LNCAP (cell line): ENCODE results near the gene TRAF3.

Experiments used
- CTCF ChIP-seq: fragments of 450-650 bp; IDR thresholded peaks from 2 replicates; pipeline ENCODE4 v1.5.1; 2017; ENCODE audit warnings: mild to moderate bottlenecking

Gene TRAF3

DNA sequence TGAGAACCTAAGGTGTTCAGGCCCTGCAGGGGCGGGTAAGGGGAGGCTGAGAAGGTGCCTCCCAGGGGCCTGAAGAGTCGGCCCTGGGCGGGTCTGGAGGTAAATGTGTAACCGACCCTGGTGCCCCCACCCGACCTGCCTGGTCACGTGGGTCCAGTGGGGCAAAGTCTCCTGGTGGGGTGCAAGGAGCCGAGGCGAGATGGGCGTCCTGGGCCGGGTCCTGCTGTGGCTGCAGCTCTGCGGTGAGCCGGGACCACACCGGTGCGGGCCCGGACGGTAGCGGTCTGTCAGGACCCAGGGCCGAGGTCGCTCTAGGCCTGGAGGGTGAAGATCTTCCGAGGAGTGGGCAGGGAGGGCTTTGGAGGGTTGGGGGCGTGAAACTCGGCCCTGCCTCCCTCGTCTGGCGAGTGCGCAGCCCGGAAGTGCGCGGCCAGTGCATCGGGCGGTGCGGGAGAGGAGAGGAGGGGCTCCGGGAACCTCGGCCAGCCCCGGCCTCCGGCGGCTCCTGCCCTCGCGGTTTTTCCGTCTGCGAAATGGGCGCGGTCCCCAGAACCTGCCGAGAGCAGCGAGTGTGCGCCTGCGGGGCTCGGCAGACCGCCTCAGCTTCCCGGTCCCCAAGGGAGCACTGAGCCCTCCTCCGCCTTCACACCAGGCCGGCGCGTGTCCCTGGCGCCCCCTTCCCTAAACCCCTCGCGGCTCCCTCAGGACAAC, 145.4 kb downstream of the TRAF3 start, which contains the start of gene AMN:
TSS of gene AMN (plus strand) at position 174 of the 711 bp plus-strand sequence. CDS start at position 200, 26 bp downstream.
- TF ChIP-seq CTCF: no peak

DNA sequence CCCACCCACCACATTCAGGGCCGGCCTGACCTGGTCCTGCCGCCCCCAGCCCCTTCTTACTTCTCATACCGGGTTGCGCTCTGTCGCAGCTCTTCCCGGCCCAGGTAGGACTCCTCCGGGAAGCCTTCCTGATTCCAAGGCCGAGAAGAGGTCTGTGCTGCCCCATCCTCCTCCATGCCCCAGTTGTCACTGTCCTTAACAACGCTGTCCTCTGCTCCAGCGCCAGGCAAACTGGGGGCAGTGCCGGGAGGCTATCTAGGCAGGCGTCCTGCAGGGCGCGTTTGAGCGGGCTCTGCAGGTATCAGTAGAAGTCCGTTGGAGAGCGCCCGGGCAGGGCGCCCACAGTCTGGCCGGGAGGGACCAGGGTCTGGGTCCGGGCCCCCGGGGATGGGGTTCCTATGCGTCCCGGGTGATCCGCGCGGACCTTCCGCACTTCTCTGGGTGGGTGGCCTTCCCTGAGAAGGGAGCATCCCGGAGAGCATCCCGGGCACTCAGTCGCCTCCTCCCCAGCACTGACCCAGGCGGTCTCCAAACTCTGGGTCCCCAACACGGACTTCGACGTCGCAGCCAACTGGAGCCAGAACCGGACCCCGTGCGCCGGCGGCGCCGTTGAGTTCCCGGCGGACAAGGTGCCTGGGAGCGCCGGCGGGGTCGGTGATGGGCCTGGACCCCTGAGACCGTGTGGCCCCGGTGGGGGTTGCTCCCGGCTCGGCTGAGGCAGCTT, 146.1 kb downstream of the TRAF3 start:
- no peak for TF ChIP-seq CTCF

DNA sequence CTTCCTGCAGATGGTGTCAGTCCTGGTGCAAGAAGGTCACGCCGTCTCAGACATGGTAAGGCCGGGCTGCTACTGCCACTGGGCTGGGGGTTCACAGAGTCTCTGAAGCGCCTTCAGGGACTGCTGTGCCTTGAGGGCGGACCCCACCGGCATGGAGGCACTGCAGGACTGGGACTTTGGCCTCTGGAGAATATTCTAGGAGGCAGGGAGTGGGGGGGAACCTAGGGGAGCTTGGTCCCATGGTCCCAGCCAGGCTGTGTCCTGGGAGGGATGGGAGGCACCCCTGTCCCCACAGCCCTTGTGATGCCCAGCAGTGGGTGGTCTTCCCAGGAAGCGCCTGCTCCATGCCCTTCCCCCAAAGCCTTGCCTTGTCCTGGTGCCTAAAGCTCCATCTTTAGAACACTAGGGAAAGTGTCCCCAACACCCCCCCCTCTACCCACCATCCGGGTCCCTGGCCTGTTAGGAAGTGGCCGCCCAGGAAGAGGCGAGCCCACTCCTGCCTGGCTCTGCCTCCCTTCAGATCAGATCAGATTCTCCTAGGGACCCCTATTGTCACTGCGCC, 146.8 kb downstream of the TRAF3 start:
- no peak for TF ChIP-seq CTCF

GRCh38 chr14:102924632-102925588, 147.7 kb downstream of the TRAF3 start:
- TF ChIP-seq CTCF: no peak

GRCh38 chr14:102925646-102926045, 148.4 kb downstream of the TRAF3 start:
- TF ChIP-seq CTCF: no peak

GRCh38 chr14:102926104-102926503, 148.9 kb downstream of the TRAF3 start:
- no peak for TF ChIP-seq CTCF

DNA sequence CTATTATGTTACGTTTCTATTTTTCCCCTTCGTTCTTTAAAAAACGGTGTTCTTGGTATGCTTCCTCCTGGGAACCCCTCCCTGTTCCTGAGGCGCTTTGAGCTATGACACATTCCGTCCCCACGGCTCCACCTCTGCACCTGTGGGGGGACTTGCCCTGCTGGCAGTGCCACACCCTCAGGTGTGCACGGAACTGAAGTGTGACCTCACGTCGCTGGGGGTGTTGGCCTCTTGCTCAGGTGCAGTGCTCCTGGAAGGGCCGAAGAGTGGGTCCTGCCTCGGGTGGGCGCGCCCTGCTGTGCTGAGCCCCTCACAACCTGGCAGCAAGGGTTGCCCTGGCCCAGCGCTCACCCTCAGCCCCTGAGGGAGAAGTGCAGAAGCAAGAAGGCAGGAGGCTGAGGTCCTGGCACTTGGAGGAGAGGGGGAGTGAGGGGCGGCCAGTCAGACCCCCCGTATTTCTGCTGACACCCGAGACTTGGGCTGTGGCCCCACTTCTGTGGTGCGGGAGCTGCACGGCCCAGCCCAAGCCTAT, 150.2 kb downstream of the TRAF3 start:
- no peak for TF ChIP-seq CTCF
